Dendritic cell treated with granulocyte-macrophage colony-stimulating factor and Interleukin-4, amounts not matched to agents 40 ng/mL and 50 ng/mL, for 4 days (primary cell): ENCODE measurements around the gene NRARP.
"Not testable (repeated sequence)": the region's sequence is repeated elsewhere in the genome, so short reads cannot be mapped to it uniquely, and the experiment has no call there.

Experiments used
- H3K27ac Mint-ChIP-seq: one replicate; pipeline ENCODE4 v1.8.0; 2022; ENCODE audit warnings: mild to moderate bottlenecking, mixed read lengths
- H3K27me3 Mint-ChIP-seq: one replicate; pipeline ENCODE4 v1.8.0; 2022; ENCODE audit warnings: mild to moderate bottlenecking, mixed read lengths
- H3K36me3 Mint-ChIP-seq: one replicate; pipeline ENCODE4 v1.8.0; 2022; ENCODE audit warnings: low read depth, mixed read lengths
- H3K4me1 Mint-ChIP-seq: one replicate; pipeline ENCODE4 v1.8.0; 2022; ENCODE audit warnings: low read depth, mixed read lengths
- H3K4me3 Mint-ChIP-seq: one replicate; pipeline ENCODE4 v1.8.0; 2022; ENCODE audit warnings: mild to moderate bottlenecking, moderate library complexity, mixed read lengths
- H3K9me3 Mint-ChIP-seq: one replicate; pipeline ENCODE4 v1.8.0; 2022; ENCODE audit warnings: mixed read lengths
- intact Hi-C: fragments of 100-400 bp; cut with micrococcal nuclease; formaldehyde crosslinking; loops from one replicate; pipeline ENCODE4 v1.15.0; 2022

Gene NRARP

GRCh38 chr9:137329590-137329989 lies 27.5 kb upstream of the NRARP start:
- H3K4me1 Mint-ChIP-seq = peaks cover 18% of the 10 kb centered on the region
- H3K36me3 Mint-ChIP-seq, H3K4me3 Mint-ChIP-seq, intact Hi-C loops, H3K9me3 Mint-ChIP-seq, H3K27ac Mint-ChIP-seq: not testable (repeated sequence)
- H3K27me3 Mint-ChIP-seq = peaks cover 24% of the 10 kb centered on the region

DNA sequence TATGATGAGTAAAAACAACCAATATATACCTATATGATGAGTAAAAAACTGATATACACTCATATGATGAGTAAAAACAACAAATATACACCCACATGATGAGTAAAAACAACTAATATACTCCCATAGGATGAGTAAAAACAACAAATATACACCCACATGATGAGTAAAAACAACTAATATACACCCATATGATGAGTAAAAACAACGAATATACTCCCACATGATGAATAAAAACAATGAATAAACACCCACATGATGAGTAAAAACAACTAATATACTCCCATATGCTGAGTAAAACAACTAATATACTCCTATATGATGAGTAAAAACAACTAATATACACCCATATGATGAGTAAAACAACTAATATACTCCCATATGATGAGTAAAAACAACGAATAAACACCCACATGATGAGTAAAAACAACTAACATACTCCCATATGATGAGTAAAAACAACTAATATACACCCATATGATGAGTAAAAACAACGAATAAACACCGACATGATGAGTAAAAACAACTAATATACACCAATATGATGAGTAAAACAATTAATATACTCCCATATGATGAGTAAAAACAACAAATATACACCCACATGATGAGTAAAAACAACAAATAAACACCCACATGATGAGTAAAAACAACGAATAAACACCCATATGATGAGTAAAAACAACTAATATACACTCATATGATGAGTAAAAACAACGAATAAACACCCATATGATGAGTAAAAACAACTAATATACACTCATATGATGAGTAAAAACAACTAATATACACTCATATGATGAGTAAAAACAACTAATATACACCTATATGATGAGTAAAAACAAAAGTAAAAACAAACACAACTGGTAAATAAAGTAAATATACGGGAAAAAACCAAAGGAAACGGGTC lies 25.8 kb upstream of the NRARP start:
- intact Hi-C loops, H3K36me3 Mint-ChIP-seq, H3K4me3 Mint-ChIP-seq, H3K9me3 Mint-ChIP-seq: not testable (repeated sequence)
- H3K4me1 Mint-ChIP-seq = peaks cover 18% of the 10 kb centered on the region
- H3K27me3 Mint-ChIP-seq = peaks cover 25% of the 10 kb centered on the region
- H3K27ac Mint-ChIP-seq = peak overlapping the region; percentile 87

GRCh38 chr9:137326445-137327065 lies 24.5 kb upstream of the NRARP start:
- H3K27me3 Mint-ChIP-seq = peaks cover 23% of the 10 kb centered on the region
- intact Hi-C loops = no loop called here

GRCh38 chr9:137325799-137326198 lies 23.7 kb upstream of the NRARP start:
- Mint-ChIP-seq H3K4me3 (no peak overlapping the region), H3K4me1 (peaks cover 20% of the 10 kb centered on the region), H3K9me3 (no peaks in the 10 kb centered on the region), H3K27me3 (peaks cover 20% of the 10 kb centered on the region), H3K27ac (peak overlapping the region; percentile 87), H3K36me3 (no peaks in the 10 kb centered on the region)
- intact Hi-C loops = no loop called here

More at GRCh38 chr9:137326445-137327065, 24.5 kb upstream of the NRARP start:
- H3K4me1 Mint-ChIP-seq = peaks cover 18% of the 10 kb centered on the region
- H3K36me3 Mint-ChIP-seq = no peaks in the 10 kb centered on the region
- no peaks in the 10 kb centered on the region for H3K9me3 Mint-ChIP-seq
- peak overlapping the region; percentile 67 for H3K4me3 Mint-ChIP-seq
- H3K27ac Mint-ChIP-seq = peak overlapping the region; percentile 87

DNA sequence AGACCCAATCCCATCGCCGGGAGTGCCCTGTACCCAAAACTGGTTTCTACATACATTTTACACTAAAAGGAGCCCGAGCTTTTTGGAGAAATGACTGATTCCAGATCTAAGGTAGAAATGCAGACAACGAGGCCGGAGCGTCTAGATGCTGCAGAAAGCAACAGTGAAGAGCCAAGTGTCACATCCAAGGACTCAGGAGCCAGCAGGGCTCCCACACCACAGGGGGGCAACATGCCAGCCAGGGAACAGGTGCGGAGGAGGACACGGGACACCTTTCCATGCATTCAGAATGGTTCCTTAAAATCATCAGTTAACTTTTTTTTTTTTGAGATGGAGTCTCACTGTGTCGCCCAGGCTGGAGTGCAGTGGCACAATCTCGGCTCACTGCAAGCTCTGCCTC lies 23.1 kb upstream of the NRARP start:
- H3K27ac Mint-ChIP-seq = no peak overlapping the region
- H3K36me3 Mint-ChIP-seq = no peaks in the 10 kb centered on the region
- intact Hi-C loops = no loop called here
- H3K4me3 Mint-ChIP-seq = no peak overlapping the region
- H3K4me1 Mint-ChIP-seq = peaks cover 26% of the 10 kb centered on the region
- H3K9me3 Mint-ChIP-seq = no peaks in the 10 kb centered on the region
- peaks cover 18% of the 10 kb centered on the region for H3K27me3 Mint-ChIP-seq

DNA sequence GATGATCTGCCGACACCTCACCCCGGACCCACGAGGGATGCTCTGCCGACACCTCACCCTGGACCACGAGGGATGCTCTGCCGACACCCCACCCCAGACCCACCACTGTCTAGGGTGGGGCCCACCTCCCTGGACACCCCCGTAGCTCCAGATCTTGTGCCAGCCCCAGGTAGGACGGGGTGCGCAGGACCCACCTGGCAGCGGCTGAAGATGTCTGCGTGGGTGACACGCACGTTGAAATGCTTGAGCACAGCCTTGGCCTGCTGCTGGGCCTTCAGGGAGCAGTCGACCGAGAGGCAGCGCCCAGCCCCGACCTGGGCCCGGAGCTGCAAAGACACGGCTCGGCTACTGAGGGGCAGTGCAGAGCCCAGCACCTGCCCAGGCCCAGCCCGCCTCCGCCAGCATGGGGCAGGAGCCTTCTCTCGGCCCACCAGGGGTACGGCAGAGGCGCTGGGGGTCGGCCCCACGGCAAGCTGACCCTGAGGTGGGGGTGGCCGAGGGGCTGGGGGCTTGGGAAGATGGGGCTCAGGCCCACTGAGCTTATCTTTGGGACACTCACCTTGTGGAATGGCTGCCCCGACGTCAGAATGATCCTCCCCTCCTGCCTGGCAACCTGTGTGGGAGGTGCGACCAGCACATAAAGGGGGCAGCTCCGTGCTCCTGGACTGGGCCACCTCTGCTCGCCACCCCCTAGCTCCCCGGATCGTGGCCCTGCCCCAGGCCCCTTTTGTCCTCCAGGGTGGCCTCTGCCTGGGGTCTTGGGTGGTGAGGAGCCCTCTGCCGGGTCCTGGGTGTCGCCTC lies 21.7 kb upstream of the NRARP start:
- H3K4me1 Mint-ChIP-seq = peaks cover 26% of the 10 kb centered on the region
- peaks cover 27% of the 10 kb centered on the region for H3K27me3 Mint-ChIP-seq
- H3K4me3 Mint-ChIP-seq = no peak overlapping the region
- H3K9me3 Mint-ChIP-seq = no peaks in the 10 kb centered on the region
- H3K36me3 Mint-ChIP-seq = no peaks in the 10 kb centered on the region
- intact Hi-C loops = no loop called here
- no peak overlapping the region for H3K27ac Mint-ChIP-seq

DNA sequence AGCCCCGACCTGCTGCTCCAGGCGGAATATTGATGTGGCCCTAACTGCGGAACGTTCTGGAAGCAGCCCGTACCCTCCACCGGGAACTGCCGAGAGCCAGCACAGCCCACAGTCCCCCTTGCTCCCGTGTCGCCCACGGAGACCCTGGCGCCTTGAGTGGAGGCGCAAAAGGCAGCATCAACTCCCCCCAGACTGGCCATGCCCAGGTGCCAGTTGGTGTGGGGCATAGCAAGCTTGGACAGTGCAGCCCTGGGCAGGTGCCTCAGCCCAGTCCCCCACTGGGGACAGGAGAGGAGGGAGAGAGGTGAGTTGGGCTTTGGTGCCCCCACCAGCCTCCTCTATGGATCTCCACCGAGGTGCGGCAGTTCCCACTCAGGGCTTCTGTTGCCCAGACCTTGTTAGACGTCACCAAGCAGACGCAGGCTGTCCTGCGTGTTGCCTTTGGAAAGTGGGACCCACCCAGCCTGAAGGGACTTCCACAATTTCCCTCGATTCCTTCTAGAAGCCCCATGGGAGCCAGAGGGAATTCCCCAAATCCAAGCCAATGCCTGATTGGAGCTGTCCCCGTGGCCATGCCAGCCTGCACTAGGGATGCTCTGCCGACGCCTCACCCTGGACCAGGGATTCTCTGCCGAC lies 19.8 kb upstream of the NRARP start:
- Mint-ChIP-seq H3K4me3 (no peak overlapping the region), H3K4me1 (peaks cover 20% of the 10 kb centered on the region), H3K36me3 (no peaks in the 10 kb centered on the region), H3K27me3 (peaks cover 41% of the 10 kb centered on the region), H3K27ac (no peak overlapping the region), H3K9me3 (no peaks in the 10 kb centered on the region)
- intact Hi-C loops = no loop called here

DNA sequence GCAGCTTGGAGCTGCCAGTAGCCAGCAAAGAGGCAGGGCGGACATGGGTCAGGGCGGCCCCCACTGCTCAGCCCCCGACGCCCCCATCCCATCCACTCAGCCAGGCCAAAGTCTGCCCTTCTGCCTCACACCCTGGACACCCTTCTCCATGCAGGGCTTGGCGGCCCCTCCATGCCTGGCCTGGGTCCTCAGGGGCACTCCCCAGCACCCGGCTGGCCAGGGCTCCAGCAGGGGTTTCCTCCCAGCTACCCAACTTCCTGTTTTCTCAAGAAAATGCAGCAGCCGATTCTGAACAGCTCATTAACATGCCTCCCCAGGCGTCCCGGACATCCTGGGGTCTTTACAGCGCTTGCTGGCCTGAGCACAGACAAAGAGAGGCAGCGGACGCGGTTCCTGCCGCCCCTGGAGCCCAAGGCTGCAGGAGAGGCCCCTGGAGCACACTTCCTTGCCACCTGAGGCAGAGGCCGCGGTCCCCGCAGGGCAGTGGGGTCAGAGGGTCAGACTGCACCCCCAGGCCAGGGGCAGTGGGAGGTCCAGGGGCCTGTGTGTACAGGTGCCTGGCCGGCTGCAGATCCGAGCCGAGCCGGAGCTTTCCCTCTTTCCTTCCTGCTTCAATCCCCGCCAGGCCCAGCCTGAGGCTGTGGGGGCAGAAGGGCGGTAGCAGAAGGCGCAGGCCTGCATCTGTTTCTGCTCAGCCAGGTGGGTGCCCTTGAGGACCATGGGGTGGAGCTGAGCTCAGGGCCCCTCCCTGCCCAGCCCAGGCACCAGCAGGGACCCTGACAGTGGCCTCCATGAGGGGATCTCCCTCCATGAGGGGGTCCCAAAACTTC lies 18.7 kb upstream of the NRARP start:
- no peaks in the 10 kb centered on the region for H3K9me3 Mint-ChIP-seq
- peaks cover 15% of the 10 kb centered on the region for H3K4me1 Mint-ChIP-seq
- H3K4me3 Mint-ChIP-seq = peak overlapping the region; percentile 40
- intact Hi-C loops = no loop called here
- peaks cover 46% of the 10 kb centered on the region for H3K27me3 Mint-ChIP-seq
- peak overlapping the region; percentile 8 for H3K27ac Mint-ChIP-seq
- H3K36me3 Mint-ChIP-seq = no peaks in the 10 kb centered on the region

- Mint-ChIP-seq H3K36me3 (no peaks in the 10 kb centered on the region), H3K9me3 (no peaks in the 10 kb centered on the region), H3K27me3 (peaks cover 53% of the 10 kb centered on the region), H3K27ac (peak overlapping the region; percentile 8), H3K4me1 (peaks cover 15% of the 10 kb centered on the region), H3K4me3 (no peak overlapping the region)
- intact Hi-C loops = no loop called here
Measured at GRCh38 chr9:137319739-137320551, 17.9 kb upstream of the NRARP start.

GRCh38 chr9:137319011-137319738 lies 17.1 kb upstream of the NRARP start:
- peaks cover 15% of the 10 kb centered on the region for H3K4me1 Mint-ChIP-seq
- no peaks in the 10 kb centered on the region for H3K9me3 Mint-ChIP-seq
- H3K4me3 Mint-ChIP-seq = no peak overlapping the region
- intact Hi-C loops = no loop called here
- H3K27ac Mint-ChIP-seq = no peak overlapping the region
- H3K36me3 Mint-ChIP-seq = no peaks in the 10 kb centered on the region
- peaks cover 55% of the 10 kb centered on the region for H3K27me3 Mint-ChIP-seq

DNA sequence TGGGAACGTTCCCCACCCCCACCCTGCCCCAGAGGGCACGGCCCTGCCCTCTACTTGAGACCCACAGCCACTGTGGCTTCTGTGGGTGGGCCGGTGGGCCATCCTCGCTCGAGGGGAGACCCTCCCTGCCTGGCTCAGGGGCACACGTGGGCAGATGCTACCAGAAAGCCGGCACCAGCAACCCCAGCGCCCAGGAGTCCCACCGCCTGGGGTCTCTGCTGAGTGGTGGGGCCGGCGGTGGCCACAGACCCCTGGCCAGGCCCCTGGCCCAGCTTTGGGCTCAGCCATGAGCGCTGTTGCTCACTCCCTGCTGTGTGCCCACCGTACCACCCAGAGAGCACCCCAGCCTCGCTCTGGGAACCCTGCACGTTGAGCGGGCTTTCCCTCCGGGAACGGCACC lies 16.5 kb upstream of the NRARP start:
- Mint-ChIP-seq H3K4me3 (no peak overlapping the region), H3K27me3 (peaks cover 57% of the 10 kb centered on the region)
- intact Hi-C loops = no loop called here

More for the DNA sequence above, 16.5 kb upstream of the NRARP start:
- Mint-ChIP-seq H3K9me3 (no peaks in the 10 kb centered on the region), H3K4me1 (peaks cover 15% of the 10 kb centered on the region), H3K27ac (no peak overlapping the region), H3K36me3 (no peaks in the 10 kb centered on the region)
